HUDEP-2 (cell line): ENCODE measurements around the gene GRIK1.
A peak's percentile ranks its signal among the peaks of the same experiment; 100 is the strongest.

Source experiments
- DNase-seq, 76 experiments: peaks; one replicate each; lab custom pipeline; 2025; ENCODE audit not compliant: unreplicated experiment in 76 of 76; lab: John Stamatoyannopoulos, UW

Gene GRIK1

GRCh38 chr21:29506214-29506613 lies 433.6 kb downstream of the GRIK1 start:
- no peak for DNase-seq

DNA sequence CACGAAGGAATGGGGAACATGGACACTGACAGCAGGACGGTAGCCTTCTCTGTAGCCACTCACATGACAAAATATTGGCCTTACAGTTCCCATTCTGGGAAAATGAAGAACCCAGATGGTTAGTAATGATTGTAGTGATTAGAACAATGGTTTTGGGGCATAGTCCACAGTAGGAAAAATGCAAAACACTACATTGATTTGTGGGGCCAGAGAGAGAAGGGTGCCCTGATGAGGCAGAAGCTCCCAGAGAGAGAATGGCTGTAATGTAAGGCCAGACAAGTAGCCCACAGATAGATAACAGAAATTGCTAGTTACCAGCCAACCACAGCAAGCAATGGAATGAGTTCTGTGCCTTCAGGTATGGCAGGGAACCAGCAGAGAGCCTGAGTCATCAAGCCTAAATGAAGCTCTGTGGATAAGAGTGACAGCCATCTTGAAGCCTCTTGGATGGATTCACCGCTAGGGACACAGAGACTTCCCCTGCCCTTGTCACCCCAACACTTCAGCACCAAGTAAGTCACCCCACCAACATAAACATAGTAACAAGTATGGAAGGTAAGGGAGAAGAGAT lies 435.0 kb downstream of the GRIK1 start:
- no peak for DNase-seq

- DNase-seq, result no peak
Measured at GRCh38 chr21:29501451-29501850, 438.3 kb downstream of the GRIK1 start.

GRCh38 chr21:29499734-29500343 lies 440.0 kb downstream of the GRIK1 start:
- peak in 7 of 76 experiments; percentile 6 to 28 (median 19) for DNase-seq

- no peak for DNase-seq
Measured at GRCh38 chr21:29499229-29499628, 440.6 kb downstream of the GRIK1 start.

DNA sequence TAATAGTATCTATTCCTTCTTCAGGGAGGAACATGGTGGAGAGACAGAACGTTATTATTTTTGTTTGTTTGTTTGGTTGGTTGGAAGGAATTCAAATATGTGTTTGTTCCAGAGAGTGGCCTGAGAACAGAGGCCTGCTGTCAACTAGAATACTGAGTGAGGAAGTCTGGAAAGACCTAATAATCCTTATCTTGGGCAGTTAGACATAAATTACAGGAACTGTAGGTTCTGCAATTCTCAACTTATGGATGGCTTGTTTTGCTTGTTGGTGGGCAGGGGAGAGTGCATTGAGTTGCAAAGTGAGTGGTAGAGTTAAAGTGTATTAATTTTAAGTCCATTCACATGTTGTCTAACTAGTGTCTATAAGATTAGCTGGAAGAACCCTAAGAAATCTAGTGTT lies 443.5 kb downstream of the GRIK1 start:
- no peak for DNase-seq

GRCh38 chr21:29490016-29490415 lies 449.8 kb downstream of the GRIK1 start:
- DNase-seq, result no peak

- DNase-seq, result no peak
Measured at GRCh38 chr21:29487154-29487553, 452.6 kb downstream of the GRIK1 start.
